C4-2B (cell line): ENCODE data around the gene CLDN2.

Experiments used
- H3K27ac ChIP-seq: fragments of 450-650 bp; 2 replicates; pipeline ENCODE4 v1.5.1; 2017
- ZFX ChIP-seq: fragments of 450-650 bp; IDR thresholded peaks from 2 replicates; pipeline ENCODE4 v1.6.1; 2017
- TF ChIP-seq, protein P1 (sequence below): fragments of 450-650 bp; conservative IDR thresholded peaks from 2 replicates; pipeline ENCODE4 v1.5.1; 2017; ENCODE audit warnings: mild to moderate bottlenecking

The CLDN2 gene

GRCh38 chrX:106894978-106895452, 25.2 kb upstream of the CLDN2 start:
- TF ChIP-seq, protein P1, sequence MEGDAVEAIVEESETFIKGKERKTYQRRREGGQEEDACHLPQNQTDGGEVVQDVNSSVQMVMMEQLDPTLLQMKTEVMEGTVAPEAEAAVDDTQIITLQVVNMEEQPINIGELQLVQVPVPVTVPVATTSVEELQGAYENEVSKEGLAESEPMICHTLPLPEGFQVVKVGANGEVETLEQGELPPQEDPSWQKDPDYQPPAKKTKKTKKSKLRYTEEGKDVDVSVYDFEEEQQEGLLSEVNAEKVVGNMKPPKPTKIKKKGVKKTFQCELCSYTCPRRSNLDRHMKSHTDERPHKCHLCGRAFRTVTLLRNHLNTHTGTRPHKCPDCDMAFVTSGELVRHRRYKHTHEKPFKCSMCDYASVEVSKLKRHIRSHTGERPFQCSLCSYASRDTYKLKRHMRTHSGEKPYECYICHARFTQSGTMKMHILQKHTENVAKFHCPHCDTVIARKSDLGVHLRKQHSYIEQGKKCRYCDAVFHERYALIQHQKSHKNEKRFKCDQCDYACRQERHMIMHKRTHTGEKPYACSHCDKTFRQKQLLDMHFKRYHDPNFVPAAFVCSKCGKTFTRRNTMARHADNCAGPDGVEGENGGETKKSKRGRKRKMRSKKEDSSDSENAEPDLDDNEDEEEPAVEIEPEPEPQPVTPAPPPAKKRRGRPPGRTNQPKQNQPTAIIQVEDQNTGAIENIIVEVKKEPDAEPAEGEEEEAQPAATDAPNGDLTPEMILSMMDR, result no peak
- no peak for TF ChIP-seq ZFX
- no peak overlapping the region for H3K27ac ChIP-seq

- H3K27ac ChIP-seq, result no peak overlapping the region
- no peak for TF ChIP-seq ZFX
- TF ChIP-seq, protein P1, result no peak
Measured at GRCh38 chrX:106897259-106897658, 22.9 kb upstream of the CLDN2 start.

DNA sequence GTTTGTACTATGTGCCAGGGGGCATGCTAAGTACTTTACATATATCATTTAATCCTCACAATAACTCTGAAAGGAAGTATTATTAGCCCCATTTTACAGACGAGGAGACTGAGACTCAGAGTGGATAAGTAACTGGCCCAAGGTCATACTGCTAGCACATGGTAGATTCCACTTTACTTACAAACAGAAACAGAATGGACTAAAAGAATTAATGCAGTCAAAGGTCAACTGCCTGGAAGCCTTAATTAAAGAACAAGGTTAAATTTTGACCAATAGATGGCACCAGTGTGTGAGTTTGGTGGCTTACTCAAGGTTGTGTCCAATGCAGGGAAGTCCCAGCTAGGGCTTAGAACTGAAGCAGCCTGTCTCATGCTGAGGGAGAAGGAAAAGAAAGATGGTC, 21.7 kb upstream of the CLDN2 start:
- TF ChIP-seq, protein P1, result peak; percentile 63
- TF ChIP-seq ZFX, result no peak

GRCh38 chrX:106899276-106899675, 20.9 kb upstream of the CLDN2 start:
- TF ChIP-seq, protein P1, result no peak

More for the DNA sequence above, 21.7 kb upstream of the CLDN2 start:
- no peak overlapping the region for H3K27ac ChIP-seq

GRCh38 chrX:106899841-106900240, 20.4 kb upstream of the CLDN2 start:
- H3K27ac ChIP-seq, result no peak overlapping the region
- no peak for TF ChIP-seq ZFX
- TF ChIP-seq, protein P1, result no peak

More at GRCh38 chrX:106899276-106899675, 20.9 kb upstream of the CLDN2 start:
- no peak overlapping the region for H3K27ac ChIP-seq

- no peak for TF ChIP-seq ZFX
- TF ChIP-seq, protein P1, result no peak
- no peak overlapping the region for H3K27ac ChIP-seq
Measured at GRCh38 chrX:106901341-106901740, 18.9 kb upstream of the CLDN2 start.

DNA sequence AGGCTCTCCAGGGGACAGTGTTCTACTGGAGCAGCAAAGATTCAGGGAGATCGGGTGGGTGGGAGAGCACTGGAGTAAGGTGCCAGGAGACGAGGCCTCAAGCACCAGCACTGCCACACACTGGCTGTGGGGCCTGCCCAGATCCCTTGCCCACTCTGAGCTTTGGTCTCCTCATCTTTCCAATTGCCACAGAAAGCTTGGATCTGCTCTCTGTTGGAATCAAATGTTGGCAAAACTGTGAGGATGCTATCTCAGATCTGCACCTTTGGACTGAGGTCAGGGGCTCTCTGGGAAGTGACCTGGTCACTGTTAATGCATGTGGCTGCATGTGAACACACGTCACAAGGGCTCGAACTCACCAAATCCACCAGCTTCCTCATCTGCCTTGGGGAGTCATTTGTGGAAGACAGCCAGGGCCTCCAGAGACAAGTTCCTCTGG, 18.4 kb upstream of the CLDN2 start:
- TF ChIP-seq, protein P1, result no peak
- no peak for TF ChIP-seq ZFX
- H3K27ac ChIP-seq, result no peak overlapping the region
